ES-I3 (cell line): ENCODE measurements around the gene CDC14B.

Experiments used
- H3K36me3 ChIP-seq: 2 replicates; pipeline ENCODE4 v1.6.1; 2013; ENCODE audit warnings: mild to moderate bottlenecking, low read length, control low read depth, moderate library complexity; ENCODE audit not compliant: insufficient read depth
- H3K4me1 ChIP-seq: 2 replicates; pipeline ENCODE4 v1.6.1; 2013; ENCODE audit warnings: mild to moderate bottlenecking, control low read depth, low read length; ENCODE audit not compliant: insufficient read depth
- H3K9ac ChIP-seq: 2 replicates; pipeline ENCODE4 v1.6.1; 2013; ENCODE audit warnings: low read depth, mild to moderate bottlenecking, low read length, moderate library complexity
- H3K9me3 ChIP-seq: 2 replicates; pipeline ENCODE4 v1.6.1; 2013; ENCODE audit warnings: mild to moderate bottlenecking, low read length, moderate library complexity; ENCODE audit not compliant: control insufficient read depth, insufficient read depth

The CDC14B gene

DNA sequence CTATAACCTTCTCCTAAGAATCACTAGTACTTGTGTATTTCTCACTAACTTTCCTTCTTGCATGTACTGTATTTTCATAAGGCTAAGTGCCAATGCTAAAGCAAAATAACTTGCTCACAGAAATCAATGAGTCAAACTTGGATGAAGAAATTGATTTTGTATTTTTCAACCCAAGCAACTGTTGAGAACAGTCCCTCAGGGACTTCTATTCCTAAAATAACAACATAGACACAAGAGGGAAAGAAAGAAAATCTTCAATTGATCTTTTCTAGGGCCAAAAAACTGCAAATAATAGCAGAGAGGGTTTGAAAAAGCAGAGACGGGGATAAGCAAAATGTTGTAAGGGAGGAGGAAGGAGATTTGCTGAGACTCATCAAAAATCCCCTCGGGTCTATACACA lies 99.9 kb downstream of the CDC14B start:
- Histone ChIP-seq H3K9me3 (no peaks in the 10 kb centered on the region; the same call in 1 of the 2 replicates), H3K9ac (no peak overlapping the region), H3K36me3 (no peaks in the 10 kb centered on the region; the same call in none of the 2 replicates), H3K4me1 (no peaks in the 10 kb centered on the region)

GRCh38 chr9:96519095-96519494 lies 100.5 kb downstream of the CDC14B start:
- H3K9ac ChIP-seq, result no peak overlapping the region
- H3K4me1 ChIP-seq, result no peaks in the 10 kb centered on the region
- H3K36me3 ChIP-seq, result no peaks in the 10 kb centered on the region; the same call in none of the 2 replicates
- H3K9me3 ChIP-seq, result no peaks in the 10 kb centered on the region; the same call in 1 of the 2 replicates

DNA sequence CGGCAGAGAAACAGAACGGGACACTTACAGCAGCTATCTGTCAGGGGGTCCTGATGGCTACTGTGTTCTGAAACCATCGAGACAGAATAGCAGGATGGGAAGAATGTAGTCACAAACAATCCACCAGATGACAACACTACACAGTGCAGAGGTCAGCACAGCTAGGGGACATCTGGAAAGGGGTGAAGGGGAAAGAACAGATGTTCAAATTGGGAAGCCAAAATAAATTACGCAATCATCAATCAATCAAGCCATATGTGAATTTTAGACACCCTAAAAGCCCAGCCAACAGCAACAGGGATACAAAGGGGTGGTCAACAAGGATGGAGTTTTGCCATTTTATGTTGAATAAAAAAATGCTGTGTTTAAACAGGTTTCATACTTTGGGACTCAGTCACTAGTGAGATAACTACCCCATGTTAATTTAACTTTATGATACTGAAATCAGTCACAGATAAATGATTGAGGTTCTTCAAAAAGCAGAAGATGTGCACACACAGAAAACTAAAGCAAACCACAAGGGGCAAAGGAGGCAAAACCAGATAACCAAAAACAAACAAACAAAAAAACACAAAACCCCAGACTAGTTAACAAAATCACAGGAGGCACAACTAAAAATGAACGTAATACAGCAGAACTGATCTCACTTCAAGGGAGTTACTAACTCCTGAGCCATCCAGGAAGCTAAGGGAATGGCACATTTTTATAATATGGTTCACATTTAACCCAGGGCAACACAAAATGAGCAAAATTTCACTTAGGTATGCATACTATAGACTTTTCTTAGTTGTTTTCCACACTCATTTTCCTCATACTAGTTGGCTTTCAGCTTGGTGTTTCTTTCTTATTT lies 103.8 kb downstream of the CDC14B start:
- no peaks in the 10 kb centered on the region; the same call in 1 of the 2 replicates for H3K9me3 ChIP-seq
- H3K9ac ChIP-seq, result no peak overlapping the region
- H3K4me1 ChIP-seq, result no peaks in the 10 kb centered on the region
- H3K36me3 ChIP-seq, result 0 out of 2 replicates have a peak, but pooled peaks cover 2% of the 10 kb centered on the region

DNA sequence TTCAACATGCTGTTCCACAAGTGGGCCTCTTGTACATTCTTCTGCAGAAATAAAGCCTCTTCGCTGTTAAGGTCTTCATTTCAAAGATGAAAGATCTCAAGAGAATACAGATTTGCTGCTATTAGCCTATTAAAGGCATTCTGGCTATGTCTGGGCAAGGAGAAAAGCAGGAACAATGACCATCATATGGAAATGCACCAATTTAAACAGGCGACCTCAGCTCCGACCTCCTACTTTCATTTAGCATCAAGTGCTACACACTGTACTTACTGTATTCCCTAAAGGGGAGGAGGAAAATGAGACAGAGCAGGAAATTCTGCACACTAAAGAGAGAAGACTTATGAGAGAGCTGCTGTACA lies 104.9 kb downstream of the CDC14B start:
- Histone ChIP-seq H3K9me3 (no peaks in the 10 kb centered on the region), H3K36me3 (0 out of 2 replicates have a peak, but pooled peaks cover 2% of the 10 kb centered on the region), H3K9ac (no peak overlapping the region), H3K4me1 (peaks cover 6% of the 10 kb centered on the region; the same call in 1 of the 2 replicates)

- H3K9ac ChIP-seq, result no peak overlapping the region
- peaks cover 7% of the 10 kb centered on the region; the same call in 1 of the 2 replicates for H3K4me1 ChIP-seq
- no peaks in the 10 kb centered on the region for H3K9me3 ChIP-seq
- 0 out of 2 replicates have a peak, but pooled peaks cover 2% of the 10 kb centered on the region for H3K36me3 ChIP-seq
These were observed 105.4 kb downstream of the CDC14B start for GRCh38 chr9:96514108-96514799.

GRCh38 chr9:96513622-96514021 lies 106.0 kb downstream of the CDC14B start:
- Histone ChIP-seq H3K36me3 (0 out of 2 replicates have a peak, but pooled peaks cover 2% of the 10 kb centered on the region), H3K9ac (no peak overlapping the region), H3K9me3 (no peaks in the 10 kb centered on the region), H3K4me1 (peaks cover 7% of the 10 kb centered on the region; the same call in 1 of the 2 replicates)

DNA sequence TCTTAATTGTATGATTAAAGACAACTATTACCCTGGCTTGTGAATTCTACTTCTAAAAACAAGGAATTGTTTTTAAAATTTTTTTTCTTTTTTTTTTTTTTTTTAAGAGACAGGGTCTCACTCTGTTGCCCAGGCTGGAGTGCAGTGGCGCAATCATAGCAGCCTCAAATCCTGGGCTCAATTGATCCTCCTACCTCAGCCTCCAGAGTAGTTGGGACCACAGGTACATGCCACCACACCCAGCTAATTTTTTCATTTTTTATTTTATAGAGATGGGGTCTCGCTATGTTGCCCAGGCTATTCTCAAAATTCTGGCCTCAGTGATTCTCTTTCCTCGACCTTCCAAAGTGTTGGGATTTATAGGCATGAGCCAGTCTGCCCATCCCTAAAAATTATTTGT lies 107.4 kb downstream of the CDC14B start:
- Histone ChIP-seq H3K9ac (no peak overlapping the region), H3K36me3 (0 out of 2 replicates have a peak, but pooled peaks cover 2% of the 10 kb centered on the region), H3K4me1 (peaks cover 7% of the 10 kb centered on the region; the same call in 1 of the 2 replicates), H3K9me3 (no peaks in the 10 kb centered on the region)

GRCh38 chr9:96510258-96510657 lies 109.4 kb downstream of the CDC14B start:
- no peaks in the 10 kb centered on the region for H3K9me3 ChIP-seq
- H3K4me1 ChIP-seq, result peaks cover 7% of the 10 kb centered on the region; the same call in 1 of the 2 replicates
- H3K9ac ChIP-seq, result no peak overlapping the region

GRCh38 chr9:96509848-96510247 lies 109.8 kb downstream of the CDC14B start:
- H3K9ac ChIP-seq, result no peak overlapping the region
- peaks cover 2% of the 10 kb centered on the region; the same call in 1 of the 2 replicates for H3K36me3 ChIP-seq
- H3K4me1 ChIP-seq, result peaks cover 7% of the 10 kb centered on the region; the same call in 1 of the 2 replicates

More at GRCh38 chr9:96510258-96510657, 109.4 kb downstream of the CDC14B start:
- H3K36me3 ChIP-seq, result peaks cover 2% of the 10 kb centered on the region; the same call in 1 of the 2 replicates

DNA sequence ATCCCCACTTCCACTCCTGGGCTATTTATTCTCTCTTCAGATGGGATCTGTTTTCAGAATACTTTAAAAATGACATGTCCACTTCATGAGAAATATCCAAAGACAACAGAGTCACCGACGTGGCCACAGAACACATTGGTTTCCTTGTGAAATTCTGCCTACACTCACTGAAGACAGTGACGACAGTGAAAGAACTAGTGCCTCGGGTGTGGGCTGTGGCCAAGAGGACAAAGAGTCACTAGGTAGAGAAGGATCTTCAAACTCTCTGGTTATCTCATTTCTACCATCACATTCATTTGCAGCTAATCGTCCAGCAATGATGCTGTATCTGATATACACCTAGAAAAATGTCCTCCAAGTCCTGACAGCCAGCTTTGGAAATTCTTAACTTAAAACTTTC lies 110.6 kb downstream of the CDC14B start:
- H3K36me3 ChIP-seq, result peaks cover 2% of the 10 kb centered on the region; the same call in 1 of the 2 replicates

More at GRCh38 chr9:96509848-96510247, 109.8 kb downstream of the CDC14B start:
- H3K9me3 ChIP-seq, result no peaks in the 10 kb centered on the region

GRCh38 chr9:96508227-96508940 lies 111.3 kb downstream of the CDC14B start:
- Histone ChIP-seq H3K4me1 (peaks cover 12% of the 10 kb centered on the region), H3K36me3 (peaks cover 2% of the 10 kb centered on the region; the same call in 1 of the 2 replicates), H3K9me3 (no peaks in the 10 kb centered on the region)

More for the DNA sequence above, 110.6 kb downstream of the CDC14B start:
- no peaks in the 10 kb centered on the region for H3K9me3 ChIP-seq
- peaks cover 7% of the 10 kb centered on the region; the same call in 1 of the 2 replicates for H3K4me1 ChIP-seq
- H3K9ac ChIP-seq, result no peak overlapping the region

GRCh38 chr9:96505316-96505991 lies 114.2 kb downstream of the CDC14B start:
- Histone ChIP-seq H3K36me3 (no peaks in the 10 kb centered on the region; the same call in 1 of the 2 replicates), H3K9me3 (no peaks in the 10 kb centered on the region), H3K4me1 (peaks cover 27% of the 10 kb centered on the region), H3K9ac (no peak overlapping the region)

More at GRCh38 chr9:96508227-96508940, 111.3 kb downstream of the CDC14B start:
- no peak overlapping the region for H3K9ac ChIP-seq

- peaks cover 21% of the 10 kb centered on the region; the same call in 1 of the 2 replicates for H3K4me1 ChIP-seq
- H3K9ac ChIP-seq, result no peak overlapping the region
- no peaks in the 10 kb centered on the region for H3K9me3 ChIP-seq
- no peaks in the 10 kb centered on the region; the same call in 1 of the 2 replicates for H3K36me3 ChIP-seq
These were observed 115.7 kb downstream of the CDC14B start for GRCh38 chr9:96503918-96504317.
